ENCODE measurements around the gene GPR137B. TPM values are rescaled to one million over a fixed set of nuclear protein-coding genes. Genes with fewer than 3 reads are reported as not detected.
"Not testable (repeated sequence)": the region's sequence is repeated elsewhere in the genome, so short reads cannot be mapped to it uniquely, and the experiment has no call there.

The GPR137B gene
- total and polyA plus RNA-seq, 9 donors, result 2.9 to 13.2 (median 5.2) TPM

DNA sequence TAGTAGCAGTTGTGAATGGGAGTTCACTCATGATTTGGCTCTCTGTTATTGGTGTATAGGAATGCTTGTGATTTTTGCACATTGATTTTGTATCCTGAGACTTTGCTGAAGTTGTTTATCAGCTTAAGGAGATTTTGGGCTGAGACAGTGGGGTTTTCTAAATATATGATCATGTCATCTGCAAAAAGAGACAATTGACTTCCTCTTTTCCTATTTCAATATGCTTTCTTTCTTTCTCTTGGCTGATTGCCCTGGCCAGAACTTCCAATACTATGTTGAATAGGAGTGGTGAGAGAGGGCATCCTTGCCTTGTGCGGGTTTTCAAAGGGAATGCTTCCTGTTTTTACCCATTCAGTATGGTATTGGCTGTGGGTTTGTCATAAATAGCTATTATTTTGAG, 45.7 kb downstream of the GPR137B start:
- H3K4me1 ChIP-seq (ENCODE audit: control insufficient read depth, insufficient read depth, low read length); H3K27me3 ChIP-seq (ENCODE audit: control insufficient read depth, insufficient read depth, low read length); H3K27ac ChIP-seq (ENCODE audit: low read length); DNase-seq; H3K4me3 ChIP-seq (ENCODE audit: low read length); H3K9me3 ChIP-seq (replicated peaks; ENCODE audit: control insufficient read depth, low read depth, low read length); H3K36me3 ChIP-seq (ENCODE audit: control insufficient read depth, insufficient read depth, low read length): not testable (repeated sequence)
- no CpG with 5 or more reads among the region's 1 CpG for WGBS (ENCODE audit: insufficient coverage)

DNA sequence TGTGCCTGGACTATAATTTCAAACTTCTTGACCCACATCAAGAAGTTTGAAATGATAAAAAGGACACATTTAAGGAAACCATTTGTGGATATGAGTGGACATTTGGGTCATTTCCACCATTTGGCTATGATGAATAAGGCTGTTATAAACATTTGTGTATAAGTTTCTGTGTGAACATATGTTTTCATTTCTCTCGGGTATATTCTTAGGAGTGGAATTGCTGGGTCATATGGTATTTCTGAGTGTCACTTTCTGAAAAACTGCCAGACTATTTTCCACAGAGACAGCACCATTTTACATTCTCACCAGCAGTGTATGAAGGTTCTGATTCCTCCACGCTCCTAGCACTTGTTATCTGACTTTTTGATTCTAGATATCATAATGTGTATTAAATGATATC, 50.8 kb downstream of the GPR137B start:
- Histone ChIP-seq H3K27ac (ENCODE audit: low read length) (no peak overlapping the region), H3K9me3 (replicated peaks; ENCODE audit: control insufficient read depth, low read depth, low read length) (peaks cover 2% of the 10 kb centered on the region), H3K4me1 (ENCODE audit: control insufficient read depth, insufficient read depth, low read length) (no peaks in the 10 kb centered on the region), H3K4me3 (ENCODE audit: low read length) (no peak overlapping the region), H3K27me3 (ENCODE audit: control insufficient read depth, insufficient read depth, low read length) (no peaks in the 10 kb centered on the region), H3K36me3 (ENCODE audit: control insufficient read depth, insufficient read depth, low read length) (no peaks in the 10 kb centered on the region)
- no peak for DNase-seq
- no CpG with 5 or more reads among the region's 2 CpGs for WGBS (ENCODE audit: insufficient coverage)

DNA sequence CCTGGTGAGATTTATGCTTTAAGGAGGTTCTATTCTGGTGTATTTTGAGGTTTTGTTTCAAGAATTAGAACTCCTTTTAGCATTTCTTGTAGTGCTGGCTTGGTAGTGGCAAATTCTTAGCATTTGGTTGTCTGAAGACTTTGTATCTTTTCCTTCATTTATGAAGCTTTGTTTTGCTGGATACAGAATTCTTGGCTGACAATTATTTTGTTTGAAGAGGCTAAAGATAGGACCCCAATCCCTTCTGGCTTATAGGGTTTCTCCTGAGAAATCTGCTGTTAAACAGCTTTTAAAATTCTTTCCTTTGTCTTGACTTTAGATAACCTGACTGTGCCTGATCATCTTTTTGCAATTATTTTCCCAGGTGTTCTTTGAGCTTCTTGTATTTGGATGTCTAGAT, 58.6 kb downstream of the GPR137B start:
- no peak for DNase-seq
- no peak overlapping the region for H3K27ac ChIP-seq (ENCODE audit: low read length)
- H3K27me3 ChIP-seq (ENCODE audit: control insufficient read depth, insufficient read depth, low read length), result no peaks in the 10 kb centered on the region
- no peak overlapping the region for H3K4me3 ChIP-seq (ENCODE audit: low read length)
- H3K4me1 ChIP-seq (ENCODE audit: control insufficient read depth, insufficient read depth, low read length), result no peaks in the 10 kb centered on the region
- H3K9me3 ChIP-seq (replicated peaks; ENCODE audit: control insufficient read depth, low read depth, low read length), result peaks cover 22% of the 10 kb centered on the region
- H3K36me3 ChIP-seq (ENCODE audit: control insufficient read depth, insufficient read depth, low read length), result peaks cover 3% of the 10 kb centered on the region

DNA sequence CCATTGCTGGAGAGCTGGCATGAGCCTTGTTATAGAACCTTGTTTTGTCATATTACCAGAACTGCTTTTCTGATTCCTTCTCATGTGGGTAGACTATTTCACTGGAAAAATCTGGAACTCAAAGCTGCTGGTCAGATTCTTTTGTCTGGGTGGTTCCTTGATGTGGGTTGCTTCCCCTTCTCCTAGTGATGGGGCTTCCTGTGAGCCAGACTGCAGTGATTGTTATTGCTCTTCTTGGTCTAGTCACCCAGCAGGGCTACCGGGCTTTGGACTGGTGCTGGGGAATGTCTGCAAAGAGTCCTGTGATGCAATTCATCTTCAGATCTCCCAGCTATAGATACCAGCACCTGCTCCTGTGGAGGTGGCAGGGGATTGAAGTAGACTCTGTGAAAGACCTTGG, 59.4 kb downstream of the GPR137B start:
- peaks cover 3% of the 10 kb centered on the region for H3K36me3 ChIP-seq (ENCODE audit: control insufficient read depth, insufficient read depth, low read length)
- no CpG with 5 or more reads among the region's 1 CpG for WGBS (ENCODE audit: insufficient coverage)
- DNase-seq, result no peak
- peaks cover 22% of the 10 kb centered on the region for H3K9me3 ChIP-seq (replicated peaks; ENCODE audit: control insufficient read depth, low read depth, low read length)
- no peak overlapping the region for H3K4me3 ChIP-seq (ENCODE audit: low read length)
- H3K27ac ChIP-seq (ENCODE audit: low read length), result no peak overlapping the region
- no peaks in the 10 kb centered on the region for H3K27me3 ChIP-seq (ENCODE audit: control insufficient read depth, insufficient read depth, low read length)
- H3K4me1 ChIP-seq (ENCODE audit: control insufficient read depth, insufficient read depth, low read length), result peaks cover 4% of the 10 kb centered on the region

DNA sequence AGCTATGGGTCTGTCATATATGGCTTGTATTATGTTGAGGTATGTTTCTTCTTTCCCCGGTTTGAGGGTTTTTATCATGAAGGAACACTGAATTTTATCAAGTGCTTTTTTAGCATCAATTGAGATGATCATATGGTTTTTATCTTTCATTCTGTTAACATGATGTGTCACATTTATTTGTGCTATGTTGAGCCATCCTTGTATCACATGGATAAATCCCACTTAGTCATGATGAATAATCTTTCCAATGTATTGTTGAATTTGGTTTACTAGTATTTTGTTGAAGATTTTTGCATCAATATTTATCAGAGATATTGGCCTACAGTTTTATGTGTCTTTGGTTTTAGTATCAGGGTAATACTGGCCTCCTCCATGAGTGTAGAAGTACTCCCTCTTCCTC, 61.7 kb downstream of the GPR137B start:
- Histone ChIP-seq H3K27ac (ENCODE audit: low read length) (no peak overlapping the region), H3K27me3 (ENCODE audit: control insufficient read depth, insufficient read depth, low read length) (no peaks in the 10 kb centered on the region), H3K4me1 (ENCODE audit: control insufficient read depth, insufficient read depth, low read length) (peaks cover 4% of the 10 kb centered on the region), H3K9me3 (replicated peaks; ENCODE audit: control insufficient read depth, low read depth, low read length) (peaks cover 14% of the 10 kb centered on the region), H3K4me3 (ENCODE audit: low read length) (no peak overlapping the region), H3K36me3 (ENCODE audit: control insufficient read depth, insufficient read depth, low read length) (peaks cover 3% of the 10 kb centered on the region)
- DNase-seq, result no peak
- no CpG with 5 or more reads among the region's 1 CpG for WGBS (ENCODE audit: insufficient coverage)

DNA sequence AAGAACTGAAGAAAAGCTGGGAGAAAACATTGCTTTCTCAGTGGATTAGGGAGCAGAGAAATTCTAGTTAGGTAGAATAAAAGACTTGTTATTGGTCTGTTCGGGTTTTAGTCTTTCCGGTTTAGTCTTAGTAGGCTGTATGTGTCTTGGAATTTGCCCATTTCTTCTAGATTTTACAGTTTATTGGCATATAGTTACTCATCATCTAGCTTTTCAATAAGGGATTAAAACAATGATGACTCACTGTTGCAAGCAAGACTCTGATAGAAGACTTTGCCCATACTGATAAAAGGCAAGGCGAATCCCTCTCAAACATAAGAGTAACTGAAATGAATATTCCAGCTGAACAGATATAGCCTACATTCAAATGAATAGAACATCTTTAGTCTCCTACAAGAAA, 62.3 kb downstream of the GPR137B start:
- no CpG with 5 or more reads among the region's 3 CpGs for WGBS (ENCODE audit: insufficient coverage)
- H3K36me3 ChIP-seq (ENCODE audit: control insufficient read depth, insufficient read depth, low read length), result peaks cover 3% of the 10 kb centered on the region
- DNase-seq, result no peak
- H3K27me3 ChIP-seq (ENCODE audit: control insufficient read depth, insufficient read depth, low read length), result no peaks in the 10 kb centered on the region
- peaks cover 4% of the 10 kb centered on the region for H3K4me1 ChIP-seq (ENCODE audit: control insufficient read depth, insufficient read depth, low read length)
- H3K4me3 ChIP-seq (ENCODE audit: low read length), result no peak overlapping the region
- no peak overlapping the region for H3K27ac ChIP-seq (ENCODE audit: low read length)
- peaks cover 14% of the 10 kb centered on the region for H3K9me3 ChIP-seq (replicated peaks; ENCODE audit: control insufficient read depth, low read depth, low read length)

DNA sequence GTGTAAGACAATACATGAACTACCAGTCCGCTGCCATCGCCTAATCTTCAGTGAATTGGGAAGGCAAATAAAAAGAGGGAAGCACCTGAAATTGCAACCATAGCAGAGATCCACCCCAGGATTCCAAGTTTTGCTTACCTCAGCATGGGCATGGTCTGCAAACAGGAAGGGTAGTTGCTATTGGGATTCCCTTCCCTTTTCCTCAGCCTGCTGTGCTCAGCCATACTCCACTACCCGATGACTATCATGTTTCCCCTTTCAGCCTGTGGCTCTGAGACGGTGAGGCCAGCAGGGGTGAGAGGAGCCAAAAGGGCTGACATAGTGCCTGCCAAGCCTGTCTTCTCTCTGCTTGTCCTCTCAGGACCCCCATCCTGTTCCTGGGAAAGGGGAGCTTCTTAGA, 64.2 kb downstream of the GPR137B start:
- Histone ChIP-seq H3K27me3 (ENCODE audit: control insufficient read depth, insufficient read depth, low read length) (no peaks in the 10 kb centered on the region), H3K4me1 (ENCODE audit: control insufficient read depth, insufficient read depth, low read length) (peaks cover 4% of the 10 kb centered on the region), H3K9me3 (replicated peaks; ENCODE audit: control insufficient read depth, low read depth, low read length) (peaks cover 10% of the 10 kb centered on the region), H3K36me3 (ENCODE audit: control insufficient read depth, insufficient read depth, low read length) (peaks cover 3% of the 10 kb centered on the region), H3K4me3 (ENCODE audit: low read length) (no peak overlapping the region), H3K27ac (ENCODE audit: low read length) (no peak overlapping the region)
- WGBS (ENCODE audit: insufficient coverage), result no CpG with 5 or more reads among the region's 4 CpGs
- DNase-seq, result peak; percentile 77

DNA sequence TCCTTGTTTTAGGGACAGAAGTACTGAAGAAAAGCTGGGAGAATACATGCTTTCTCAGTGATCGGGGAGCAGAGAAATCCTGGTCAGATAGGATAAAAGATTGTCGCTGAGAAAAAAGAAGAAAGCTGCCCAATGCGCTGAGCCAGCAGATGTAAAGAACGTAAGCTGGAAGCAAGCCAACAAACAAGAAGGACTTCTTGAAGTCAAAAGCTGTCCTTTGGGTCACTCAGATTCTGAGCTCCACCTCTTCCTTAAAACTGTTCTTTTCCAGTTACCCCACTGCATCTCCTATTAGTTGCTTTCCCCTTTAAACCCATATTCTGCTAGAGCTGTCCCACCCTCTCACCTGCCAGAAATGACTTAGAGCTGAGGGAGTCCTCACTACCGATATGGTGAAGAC, 64.8 kb downstream of the GPR137B start:
- peak; percentile 57 for DNase-seq
- Histone ChIP-seq H3K36me3 (ENCODE audit: control insufficient read depth, insufficient read depth, low read length) (peaks cover 2% of the 10 kb centered on the region), H3K9me3 (replicated peaks; ENCODE audit: control insufficient read depth, low read depth, low read length) (peaks cover 4% of the 10 kb centered on the region), H3K27ac (ENCODE audit: low read length) (no peak overlapping the region), H3K4me1 (ENCODE audit: control insufficient read depth, insufficient read depth, low read length) (peaks cover 4% of the 10 kb centered on the region), H3K4me3 (ENCODE audit: low read length) (no peak overlapping the region), H3K27me3 (ENCODE audit: control insufficient read depth, insufficient read depth, low read length) (no peaks in the 10 kb centered on the region)
- 36% methylated on average over 3 of the region's 5 CpGs for whole genome bisulfite sequencing (ENCODE audit: insufficient coverage)

DNA sequence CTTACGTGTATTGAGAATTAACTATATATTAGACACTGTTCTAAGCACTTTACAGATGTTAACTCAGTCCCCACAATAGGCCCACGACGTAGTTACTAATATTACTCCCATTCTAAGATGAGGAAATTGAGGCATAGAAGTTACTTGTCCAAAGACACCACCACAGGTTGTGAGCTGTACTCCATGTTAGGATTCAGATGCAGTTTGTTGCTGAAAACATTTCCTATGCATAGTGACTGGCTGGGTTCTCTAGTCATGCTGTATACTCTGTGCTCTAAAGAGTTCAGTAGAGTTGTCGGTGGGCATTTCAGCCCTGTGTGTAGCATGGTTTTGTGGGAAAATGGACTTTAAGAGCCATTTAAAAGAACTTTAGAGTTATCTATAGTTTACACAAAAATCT, 65.2 kb downstream of the GPR137B start:
- H3K27me3 ChIP-seq (ENCODE audit: control insufficient read depth, insufficient read depth, low read length), result no peaks in the 10 kb centered on the region
- H3K36me3 ChIP-seq (ENCODE audit: control insufficient read depth, insufficient read depth, low read length), result no peaks in the 10 kb centered on the region
- no peak for DNase-seq
- no peak overlapping the region for H3K27ac ChIP-seq (ENCODE audit: low read length)
- peaks cover 2% of the 10 kb centered on the region for H3K9me3 ChIP-seq (replicated peaks; ENCODE audit: control insufficient read depth, low read depth, low read length)
- WGBS (ENCODE audit: insufficient coverage), result no CpG with 5 or more reads among the region's 4 CpGs
- peaks cover 4% of the 10 kb centered on the region for H3K4me1 ChIP-seq (ENCODE audit: control insufficient read depth, insufficient read depth, low read length)
- H3K4me3 ChIP-seq (ENCODE audit: low read length), result no peak overlapping the region

DNA sequence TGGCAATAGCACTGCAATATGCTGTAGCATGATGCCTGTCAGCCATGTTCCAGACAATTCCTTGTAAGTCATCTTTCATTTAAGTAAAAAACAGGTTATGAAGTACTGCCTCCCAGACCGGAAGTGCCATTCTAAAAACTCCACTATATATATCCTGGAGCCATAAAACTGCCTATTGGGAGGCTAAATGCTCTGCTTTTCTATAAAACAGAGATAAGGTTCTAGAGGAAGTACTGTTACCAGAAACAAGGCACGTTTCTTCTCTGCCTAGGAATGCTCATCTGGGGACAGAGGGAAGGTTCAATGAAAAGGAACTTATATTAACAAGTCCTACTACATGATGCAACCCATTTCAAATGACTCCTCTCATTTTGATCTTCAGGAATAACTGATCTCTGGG, 66.8 kb downstream of the GPR137B start:
- no peak overlapping the region for H3K27ac ChIP-seq (ENCODE audit: low read length)
- peaks cover 4% of the 10 kb centered on the region for H3K4me1 ChIP-seq (ENCODE audit: control insufficient read depth, insufficient read depth, low read length)
- no peak overlapping the region for H3K4me3 ChIP-seq (ENCODE audit: low read length)
- WGBS (ENCODE audit: insufficient coverage), result no CpG with 5 or more reads among the region's 2 CpGs
- DNase-seq, result no peak
- no peaks in the 10 kb centered on the region for H3K9me3 ChIP-seq (replicated peaks; ENCODE audit: control insufficient read depth, low read depth, low read length)
- H3K36me3 ChIP-seq (ENCODE audit: control insufficient read depth, insufficient read depth, low read length), result no peaks in the 10 kb centered on the region
- H3K27me3 ChIP-seq (ENCODE audit: control insufficient read depth, insufficient read depth, low read length), result no peaks in the 10 kb centered on the region

DNA sequence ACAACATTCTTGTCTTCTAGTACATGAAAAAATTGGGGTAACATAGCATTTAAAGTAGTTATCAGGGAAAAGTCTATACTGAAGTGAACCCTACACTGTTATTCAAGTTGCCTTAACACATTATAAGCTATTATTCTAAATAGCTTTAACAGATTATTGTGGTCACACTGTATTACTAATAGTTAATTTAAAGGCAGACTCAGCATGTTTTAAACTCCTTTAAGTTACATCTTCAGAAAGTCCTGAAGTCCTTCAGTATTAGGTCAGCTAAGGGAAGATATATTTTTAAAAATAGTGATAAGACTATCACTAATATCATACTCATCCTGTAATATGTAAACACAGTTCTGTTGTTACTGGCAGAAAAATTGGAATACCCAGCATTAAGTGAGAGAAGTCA, 67.4 kb downstream of the GPR137B start:
- Histone ChIP-seq H3K4me1 (ENCODE audit: control insufficient read depth, insufficient read depth, low read length) (peaks cover 4% of the 10 kb centered on the region), H3K27ac (ENCODE audit: low read length) (no peak overlapping the region), H3K36me3 (ENCODE audit: control insufficient read depth, insufficient read depth, low read length) (no peaks in the 10 kb centered on the region), H3K9me3 (replicated peaks; ENCODE audit: control insufficient read depth, low read depth, low read length) (no peaks in the 10 kb centered on the region), H3K4me3 (ENCODE audit: low read length) (no peak overlapping the region), H3K27me3 (ENCODE audit: control insufficient read depth, insufficient read depth, low read length) (no peaks in the 10 kb centered on the region)
- no peak for DNase-seq
